K562 (cell line): ENCODE data around the gene RUNDC1. TPM values are rescaled to one million over a fixed set of nuclear protein-coding genes. Genes with fewer than 3 reads are reported as not detected.

ENCODE experiments used
- BHLHE40 ChIP-seq: IDR thresholded peaks from 2 replicates; pipeline ENCODE4 v1.6.1; 2011; ENCODE audit warnings: low read length, improper control_type of control experiment
- CAMTA2 ChIP-seq: fragments of 250-450 bp; sonication (Bioruptor Pico); conservative IDR thresholded peaks from 2 replicates; pipeline ENCODE4 v1.5.1; 2022
- CREM ChIP-seq: IDR thresholded peaks from 2 replicates; pipeline ENCODE4 v1.6.1; 2014; ENCODE audit warnings: antibody characterized with exemption, low read depth
- CTBP1 ChIP-seq: fragments of 450-650 bp; IDR thresholded peaks from 2 replicates; pipeline ENCODE4 v1.6.1; 2016; ENCODE audit warnings: borderline replicate concordance
- FOSL1 ChIP-seq: fragments of 200-800 bp; sonication (Bioruptor generic); conservative IDR thresholded peaks from 2 replicates; pipeline ENCODE4 v1.6.1; 2016; ENCODE audit warnings: missing genetic modification characterization, missing compliant biosample characterization
- FOXP4 ChIP-seq: sonication (generic); formaldehyde crosslinking; IDR thresholded peaks from 2 replicates; pipeline ENCODE4 v1.8.0; 2022; ENCODE audit warnings: mild to moderate bottlenecking, missing genetic modification reagents, borderline replicate concordance
- HDAC1 ChIP-seq, 2 experiments: fragments of 450-650 bp; IDR thresholded peaks; 2 replicates each; pipeline ENCODE4 v1.6.1; 2016 to 2017; ENCODE audit warnings: inconsistent platforms in 1 of 2, mild to moderate bottlenecking in 1 of 2, moderate library complexity in 1 of 2
- JUN ChIP-seq, 2 experiments: sonication (generic) in 1 of 2; formaldehyde crosslinking in 1 of 2; IDR thresholded peaks; 2 replicates each; pipeline versions ENCODE4 v1.6.1 to v1.8.0; 2012 to 2022; ENCODE audit warnings: borderline replicate concordance in 2 of 2, mild to moderate bottlenecking in 2 of 2, improper control_type of control experiment in 1 of 2, low read depth in 1 of 2, low read length in 1 of 2, missing genetic modification reagents in 1 of 2
- MAX ChIP-seq: sonication (generic); formaldehyde crosslinking; IDR thresholded peaks from 2 replicates; pipeline ENCODE4 v1.9.0; 2022; ENCODE audit warnings: mild to moderate bottlenecking, missing genetic modification reagents
- NR2C2 ChIP-seq, 2 experiments: fragments of 200-800 bp in 1 of 2; sonication (Bioruptor generic) in 1 of 2; sonication (generic) in 1 of 2; formaldehyde crosslinking in 1 of 2; IDR thresholded peaks; 2 replicates each; pipeline versions ENCODE4 v1.6.1 to v1.8.0; 2016 to 2022; ENCODE audit warnings: mild to moderate bottlenecking in 1 of 2, missing compliant biosample characterization in 1 of 2, missing genetic modification characterization in 1 of 2, missing genetic modification reagents in 1 of 2
- PCBP1 ChIP-seq: fragments of 200-400 bp; formaldehyde crosslinking; IDR thresholded peaks from 2 replicates; pipeline ENCODE4 v1.6.1; 2018; ENCODE audit warnings: mild to moderate bottlenecking, low read depth, low read length; ENCODE audit not compliant: poor library complexity, severe bottlenecking
- PHF20 ChIP-seq: fragments of 450-650 bp; IDR thresholded peaks from 2 replicates; pipeline ENCODE4 v1.6.1; 2018; ENCODE audit not compliant: partially characterized antibody
- TEAD1 ChIP-seq, 2 experiments: fragments of 450-650 bp in 1 of 2; sonication (generic) in 1 of 2; formaldehyde crosslinking; IDR thresholded peaks; 2 replicates each; pipeline versions ENCODE4 v1.4.0 to v1.8.0; 2020 to 2022; ENCODE audit warnings: mild to moderate bottlenecking in 2 of 2, missing genetic modification reagents in 1 of 2
- TOE1 ChIP-seq, 2 experiments: fragments of 450-650 bp in 1 of 2; sonication (generic) in 1 of 2; formaldehyde crosslinking in 1 of 2; IDR thresholded peaks; 2 replicates each; pipeline versions ENCODE4 v1.7.1 to v1.8.0; 2016 to 2022; ENCODE audit warnings: borderline replicate concordance in 2 of 2, mild to moderate bottlenecking in 2 of 2, antibody characterized with exemption in 1 of 2, inconsistent platforms in 1 of 2, low read depth in 1 of 2, missing genetic modification reagents in 1 of 2, moderate library complexity in 1 of 2
- ZBTB7A ChIP-seq: IDR thresholded peaks from 2 replicates; pipeline ENCODE4 v1.6.1; 2011; ENCODE audit warnings: low read depth, mild to moderate bottlenecking, low read length, moderate library complexity, borderline replicate concordance; ENCODE audit not compliant: control insufficient read depth
- polyA plus RNA-seq, 8 experiments: library from polyadenylated mRNA; depleted of rRNA in 4 of 8; stranded (reverse) in 5 of 8; unstranded in 3 of 8; fragments of >200 nt; fragmentation: Nextera tagmentation in 2 of 8; fragmentation: Illumina TruSeq in 1 of 8; extraction: Ambion mirVana in 2 of 8; extraction: Trizol in 1 of 8; gene quantifications; 2 replicates each; pipeline versions ENCODE4 v1.2.1 to v1.2.3, GENCODE V29; 2011 to 2014; ENCODE audit warnings: inconsistent platforms in 1 of 8, missing spikeins in 1 of 8
- total RNA-seq, 7 experiments: library from RNA; depleted of rRNA in 6 of 7; stranded (reverse); fragments of >200 nt in 6 of 7; fragmentation: Illumina TruSeq in 2 of 7; extraction: Trizol in 2 of 7; gene quantifications; 2 replicates each; pipeline versions ENCODE4 v1.2.1 to v1.2.3, GENCODE V29; 2011 to 2021; ENCODE audit warnings: low replicate concordance in 1 of 7
- TF ChIP-seq, protein P1 (sequence below), 2 experiments: IDR thresholded peaks; 2 replicates each; pipeline ENCODE4 v1.6.1; 2011; ENCODE audit warnings: borderline replicate concordance in 1 of 2, control low read depth in 1 of 2, low read depth in 1 of 2, low read length in 1 of 2, mild to moderate bottlenecking in 1 of 2, mixed read lengths in 1 of 2, moderate library complexity in 1 of 2; ENCODE audit not compliant: insufficient read depth in 1 of 2, insufficient read length in 1 of 2, poor library complexity in 1 of 2, severe bottlenecking in 1 of 2; ENCODE audit errors: extremely low read depth in 1 of 2

Gene RUNDC1
- total and polyA plus RNA-seq, 9 of the 15 experiments (the other 6 are each of a cell fraction or from before 2014, with no cell fraction given): 3.4 to 12.6 (median 9.4) TPM

GRCh38 chr17:43021741-43022512, 41.6 kb downstream of the RUNDC1 start, which contains the start of gene VAT1 (continued):
- TF ChIP-seq, protein P1, sequence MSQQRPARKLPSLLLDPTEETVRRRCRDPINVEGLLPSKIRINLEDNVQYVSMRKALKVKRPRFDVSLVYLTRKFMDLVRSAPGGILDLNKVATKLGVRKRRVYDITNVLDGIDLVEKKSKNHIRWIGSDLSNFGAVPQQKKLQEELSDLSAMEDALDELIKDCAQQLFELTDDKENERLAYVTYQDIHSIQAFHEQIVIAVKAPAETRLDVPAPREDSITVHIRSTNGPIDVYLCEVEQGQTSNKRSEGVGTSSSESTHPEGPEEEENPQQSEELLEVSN (IDR thresholded peaks at IDR 0.05; ENCODE audit: borderline replicate concordance in 1 of 2, extremely low read depth in 1 of 2, insufficient read depth in 1 of 2, insufficient read length in 1 of 2, low read depth in 1 of 2, low read length in 1 of 2, poor library complexity in 1 of 2, severe bottlenecking in 1 of 2): peak; percentile 44 to 82
- peak; percentile 70 for TF ChIP-seq MAX (CRISPR knock-in tag)
- TF ChIP-seq TOE1 (IDR thresholded peaks at IDR 0.05; ENCODE audit: borderline replicate concordance): peak; percentile 60; the same call in 1 of the 2 replicates
- TF ChIP-seq TOE1 (CRISPR knock-in tag; IDR thresholded peaks at IDR 0.05; ENCODE audit: borderline replicate concordance, low read depth): no peak
- peak; percentile 17; the same call in 1 of the 2 replicates for TF ChIP-seq FOXP4 (CRISPR knock-in tag)
- TF ChIP-seq CTBP1: peak; percentile 81; the same call in 1 of the 2 replicates
- no peak for TF ChIP-seq FOSL1 (tag)
- TF ChIP-seq JUN (IDR thresholded peaks at IDR 0.05; ENCODE audit: borderline replicate concordance, low read depth, low read length): no peak
- 0 out of 2 replicates have a peak, but pooled peaks have one; percentile 39 for TF ChIP-seq JUN (CRISPR knock-in tag; IDR thresholded peaks at IDR 0.05; ENCODE audit: borderline replicate concordance)
- peak; percentile 81 for TF ChIP-seq ZBTB7A
- peak in 1 of 2 experiments; percentile 92; a peak in 2 of 4 replicates for TF ChIP-seq HDAC1 (IDR thresholded peaks at IDR 0.05)
- TF ChIP-seq CREM: peak; percentile 41
- 0 out of 2 replicates have a peak, but pooled peaks have one; percentile 13 for TF ChIP-seq NR2C2 (CRISPR knock-in tag; IDR thresholded peaks at IDR 0.05)
- TF ChIP-seq NR2C2 (tag; IDR thresholded peaks at IDR 0.05): no peak
- TF ChIP-seq BHLHE40: peak; percentile 43
- TF ChIP-seq TEAD1 (CRISPR knock-in tag; IDR thresholded peaks at IDR 0.05): peak in 1 of 2 experiments; percentile 74; a peak in 1 of 4 replicates
- 0 out of 2 replicates have a peak, but pooled peaks have one; percentile 27 for TF ChIP-seq CAMTA2 (CRISPR knock-in tag)
- peak; percentile 39 for TF ChIP-seq PHF20
- TF ChIP-seq PCBP1: peak; percentile 84
